ENCODE data around the gene RNU1-1. TPM values are rescaled to one million over a fixed set of nuclear protein-coding genes. Genes with fewer than 3 reads are reported as not detected.
"Not testable (repeated sequence)": the region's sequence is repeated elsewhere in the genome, so short reads cannot be mapped to it uniquely, and the experiment has no call there.

The RNU1-1 gene
- total RNA-seq, 1 donor from 2014 or later, result 1,438 TPM

- H3K27ac Mint-ChIP-seq (ENCODE audit: unreplicated experiment); H3K9me3 Mint-ChIP-seq (ENCODE audit: low read depth); H3K4me1 Mint-ChIP-seq (ENCODE audit: low read depth); H3K36me3 Mint-ChIP-seq (ENCODE audit: low read depth); H3K4me3 Mint-ChIP-seq (ENCODE audit: unreplicated experiment); DNase-seq (ENCODE audit: low spot score): not testable (repeated sequence)
- peaks cover 15% of the 10 kb centered on the region for H3K27me3 Mint-ChIP-seq (ENCODE audit: low read depth)
Measured at GRCh38 chr1:16536796-16537195, 22.7 kb upstream of the RNU1-1 start.

DNA sequence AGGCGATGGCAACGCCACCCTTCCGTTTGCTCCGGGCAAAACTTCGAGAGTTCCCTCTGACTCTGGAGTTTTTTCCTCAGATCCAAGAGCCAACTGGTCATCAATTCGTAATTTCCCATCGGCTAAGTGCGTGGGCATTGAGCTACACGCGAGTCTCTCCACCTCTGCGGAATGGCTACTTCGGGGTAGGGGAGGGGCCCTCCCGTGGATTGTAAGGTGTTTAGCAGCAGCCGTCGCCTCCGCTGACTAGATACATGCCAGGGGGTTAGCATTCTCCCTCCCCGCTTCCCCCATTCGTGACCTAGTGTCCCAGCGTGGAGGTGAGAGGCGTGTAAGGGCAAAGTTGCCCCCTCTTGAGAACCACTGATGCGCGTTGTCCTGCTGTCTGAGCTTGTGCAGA lies 21.8 kb upstream of the RNU1-1 start:
- peaks cover 14% of the 10 kb centered on the region for H3K27me3 Mint-ChIP-seq (ENCODE audit: low read depth)
- H3K4me1 Mint-ChIP-seq (ENCODE audit: low read depth); H3K4me3 Mint-ChIP-seq (ENCODE audit: unreplicated experiment); H3K9me3 Mint-ChIP-seq (ENCODE audit: low read depth); H3K36me3 Mint-ChIP-seq (ENCODE audit: low read depth); H3K27ac Mint-ChIP-seq (ENCODE audit: unreplicated experiment); DNase-seq (ENCODE audit: low spot score): not testable (repeated sequence)

DNA sequence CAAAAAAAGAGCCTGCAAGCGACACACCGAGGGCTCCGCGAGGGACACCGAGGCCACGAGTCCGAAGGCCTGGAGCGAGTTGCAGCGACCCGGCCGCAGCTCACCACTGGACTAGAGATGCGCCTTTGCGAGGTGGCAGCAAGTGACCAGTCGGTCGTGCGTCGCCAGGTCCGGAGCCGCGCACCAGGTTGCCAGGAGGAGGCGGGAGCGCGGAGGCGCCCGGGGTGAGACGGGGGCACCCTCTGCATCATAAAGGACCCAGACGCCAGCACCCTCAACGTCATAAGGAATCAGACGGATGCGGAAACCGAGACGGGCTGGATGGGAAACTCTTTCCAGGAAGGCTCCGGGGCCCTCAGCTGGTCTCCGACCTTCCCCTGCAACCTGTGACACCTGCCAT lies 21.4 kb upstream of the RNU1-1 start:
- H3K4me1 Mint-ChIP-seq (ENCODE audit: low read depth); H3K27ac Mint-ChIP-seq (ENCODE audit: unreplicated experiment); DNase-seq (ENCODE audit: low spot score); H3K9me3 Mint-ChIP-seq (ENCODE audit: low read depth); H3K36me3 Mint-ChIP-seq (ENCODE audit: low read depth): not testable (repeated sequence)
- peak overlapping the region; percentile 67 for H3K4me3 Mint-ChIP-seq (ENCODE audit: unreplicated experiment)
- TF ChIP-seq, protein P1, sequence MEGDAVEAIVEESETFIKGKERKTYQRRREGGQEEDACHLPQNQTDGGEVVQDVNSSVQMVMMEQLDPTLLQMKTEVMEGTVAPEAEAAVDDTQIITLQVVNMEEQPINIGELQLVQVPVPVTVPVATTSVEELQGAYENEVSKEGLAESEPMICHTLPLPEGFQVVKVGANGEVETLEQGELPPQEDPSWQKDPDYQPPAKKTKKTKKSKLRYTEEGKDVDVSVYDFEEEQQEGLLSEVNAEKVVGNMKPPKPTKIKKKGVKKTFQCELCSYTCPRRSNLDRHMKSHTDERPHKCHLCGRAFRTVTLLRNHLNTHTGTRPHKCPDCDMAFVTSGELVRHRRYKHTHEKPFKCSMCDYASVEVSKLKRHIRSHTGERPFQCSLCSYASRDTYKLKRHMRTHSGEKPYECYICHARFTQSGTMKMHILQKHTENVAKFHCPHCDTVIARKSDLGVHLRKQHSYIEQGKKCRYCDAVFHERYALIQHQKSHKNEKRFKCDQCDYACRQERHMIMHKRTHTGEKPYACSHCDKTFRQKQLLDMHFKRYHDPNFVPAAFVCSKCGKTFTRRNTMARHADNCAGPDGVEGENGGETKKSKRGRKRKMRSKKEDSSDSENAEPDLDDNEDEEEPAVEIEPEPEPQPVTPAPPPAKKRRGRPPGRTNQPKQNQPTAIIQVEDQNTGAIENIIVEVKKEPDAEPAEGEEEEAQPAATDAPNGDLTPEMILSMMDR (IDR thresholded peaks at IDR 0.05), result peak; percentile 10
- peaks cover 13% of the 10 kb centered on the region for H3K27me3 Mint-ChIP-seq (ENCODE audit: low read depth)

DNA sequence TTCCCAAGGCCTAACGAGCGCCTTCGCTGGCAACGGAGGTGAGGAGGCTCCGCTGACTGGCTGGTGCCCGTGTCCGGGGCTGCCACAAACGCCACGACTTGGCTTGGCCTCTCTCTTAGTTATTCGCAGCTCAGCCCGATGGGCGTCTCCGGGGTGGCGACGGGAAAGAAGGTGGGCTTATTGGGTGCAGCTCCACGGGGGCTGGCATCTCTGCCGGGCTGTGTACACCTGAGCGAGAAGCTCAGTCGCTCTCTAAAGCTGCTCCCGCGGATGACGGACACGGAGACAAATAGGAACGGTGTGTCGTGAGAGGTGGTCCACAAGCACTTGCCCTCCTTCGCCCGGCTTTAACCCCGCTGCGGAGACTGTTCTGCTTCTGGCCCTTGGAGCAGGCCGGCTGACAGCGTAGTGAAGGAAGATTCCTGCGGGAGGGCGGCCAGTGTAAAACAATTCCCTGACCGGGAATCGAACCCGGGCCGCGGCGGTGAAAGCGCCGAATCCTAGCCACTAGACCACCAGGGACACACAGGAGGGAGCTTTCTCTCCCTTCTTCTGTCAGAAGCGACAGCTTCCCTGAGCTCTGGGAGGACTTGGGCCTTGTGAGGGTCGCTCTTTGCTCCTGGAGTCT lies 20.9 kb upstream of the RNU1-1 start:
- Mint-ChIP-seq H3K27ac (ENCODE audit: unreplicated experiment) (peak overlapping the region; percentile 74), H3K4me3 (ENCODE audit: unreplicated experiment) (peak overlapping the region; percentile 67)
- not testable (repeated sequence) for H3K4me1 Mint-ChIP-seq (ENCODE audit: low read depth); H3K27me3 Mint-ChIP-seq (ENCODE audit: low read depth); H3K9me3 Mint-ChIP-seq (ENCODE audit: low read depth); H3K36me3 Mint-ChIP-seq (ENCODE audit: low read depth)
- peak; percentile 86 for DNase-seq (ENCODE audit: low spot score)

DNA sequence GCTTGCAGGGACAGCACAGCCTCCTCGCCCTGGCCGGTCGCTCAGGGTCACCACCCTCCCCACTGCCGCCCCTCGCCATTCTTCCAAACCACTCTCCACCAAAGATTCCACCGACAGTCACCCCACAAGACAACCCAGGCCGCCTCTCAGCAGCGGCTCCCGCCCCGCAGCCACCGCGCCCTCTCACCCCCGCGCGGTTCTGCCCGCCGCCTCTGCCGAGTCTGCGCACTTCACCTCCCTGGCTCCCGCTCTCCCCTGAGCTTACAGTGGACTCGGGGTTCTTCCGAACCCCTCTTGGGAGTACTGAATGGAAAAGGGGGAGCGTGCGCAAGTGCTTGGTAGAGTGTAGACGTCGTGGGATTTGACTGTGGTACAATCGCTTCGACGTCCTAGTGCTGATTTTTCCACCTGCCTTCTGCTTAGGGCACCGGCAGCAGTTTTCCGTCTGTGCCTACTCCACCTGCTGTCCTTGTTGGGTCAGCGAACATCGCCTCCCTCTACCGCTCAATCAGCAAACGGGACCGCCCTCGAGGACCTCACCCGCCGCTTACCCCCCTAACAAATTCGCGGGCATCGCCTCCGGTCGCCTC lies 20.2 kb upstream of the RNU1-1 start:
- H3K27me3 Mint-ChIP-seq (ENCODE audit: low read depth); H3K27ac Mint-ChIP-seq (ENCODE audit: unreplicated experiment); H3K36me3 Mint-ChIP-seq (ENCODE audit: low read depth); H3K4me1 Mint-ChIP-seq (ENCODE audit: low read depth); DNase-seq (ENCODE audit: low spot score); H3K9me3 Mint-ChIP-seq (ENCODE audit: low read depth): not testable (repeated sequence)
- H3K4me3 Mint-ChIP-seq (ENCODE audit: unreplicated experiment), result peak overlapping the region; percentile 67
- TF ChIP-seq, protein P1 (IDR thresholded peaks at IDR 0.05), result peak; percentile 14

DNA sequence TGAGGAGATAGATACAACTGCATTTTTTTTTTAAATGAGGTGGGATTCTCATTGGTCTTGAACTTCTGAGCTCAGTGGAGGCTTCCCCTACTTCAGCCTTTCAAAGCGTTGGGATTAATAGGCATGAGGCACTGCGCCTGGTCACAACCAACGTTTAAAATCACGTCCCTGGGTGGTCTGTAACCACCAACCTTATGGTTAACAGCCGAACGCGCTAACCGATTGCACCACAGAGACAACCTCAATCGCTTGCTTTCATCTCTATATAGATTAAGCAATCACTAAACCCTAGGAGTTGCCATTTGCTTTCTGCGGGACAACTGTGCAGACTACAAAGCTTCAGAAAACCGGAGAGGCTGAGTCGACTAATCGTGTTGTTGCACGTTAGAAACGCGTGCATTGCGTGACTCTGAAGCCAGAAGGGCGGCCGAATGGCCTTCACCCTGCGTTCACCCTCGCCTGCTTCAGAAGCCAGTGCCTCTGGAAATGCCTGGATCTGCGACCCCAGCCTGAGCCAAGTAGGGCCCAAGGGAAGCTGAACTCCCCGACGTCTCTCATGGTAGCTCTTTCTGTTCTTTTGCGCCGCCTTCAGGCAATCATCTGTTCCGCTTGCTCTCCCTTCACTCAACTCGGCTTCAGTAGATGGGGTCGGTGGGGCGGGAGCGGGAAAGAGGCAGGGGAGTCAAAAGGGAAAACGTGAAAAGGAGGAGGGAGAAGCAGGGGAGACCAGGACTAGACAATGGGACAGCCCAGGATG lies 18.3 kb upstream of the RNU1-1 start:
- not testable (repeated sequence) for H3K9me3 Mint-ChIP-seq (ENCODE audit: low read depth); H3K4me3 Mint-ChIP-seq (ENCODE audit: unreplicated experiment); H3K27ac Mint-ChIP-seq (ENCODE audit: unreplicated experiment); H3K4me1 Mint-ChIP-seq (ENCODE audit: low read depth); DNase-seq (ENCODE audit: low spot score); H3K36me3 Mint-ChIP-seq (ENCODE audit: low read depth)
- TF ChIP-seq, protein P1 (IDR thresholded peaks at IDR 0.05), result peak; percentile 41
- peaks cover 12% of the 10 kb centered on the region for H3K27me3 Mint-ChIP-seq (ENCODE audit: low read depth)

GRCh38 chr1:16528338-16528737 lies 14.3 kb upstream of the RNU1-1 start:
- not testable (repeated sequence) for H3K9me3 Mint-ChIP-seq (ENCODE audit: low read depth); H3K4me1 Mint-ChIP-seq (ENCODE audit: low read depth); DNase-seq (ENCODE audit: low spot score); H3K4me3 Mint-ChIP-seq (ENCODE audit: unreplicated experiment); H3K27ac Mint-ChIP-seq (ENCODE audit: unreplicated experiment); H3K36me3 Mint-ChIP-seq (ENCODE audit: low read depth)
- H3K27me3 Mint-ChIP-seq (ENCODE audit: low read depth), result peaks cover 17% of the 10 kb centered on the region

GRCh38 chr1:16525769-16526168 lies 11.7 kb upstream of the RNU1-1 start:
- DNase-seq (ENCODE audit: low spot score); H3K27ac Mint-ChIP-seq (ENCODE audit: unreplicated experiment); H3K4me1 Mint-ChIP-seq (ENCODE audit: low read depth); H3K4me3 Mint-ChIP-seq (ENCODE audit: unreplicated experiment); H3K9me3 Mint-ChIP-seq (ENCODE audit: low read depth); H3K36me3 Mint-ChIP-seq (ENCODE audit: low read depth): not testable (repeated sequence)
- peaks cover 19% of the 10 kb centered on the region for H3K27me3 Mint-ChIP-seq (ENCODE audit: low read depth)

DNA sequence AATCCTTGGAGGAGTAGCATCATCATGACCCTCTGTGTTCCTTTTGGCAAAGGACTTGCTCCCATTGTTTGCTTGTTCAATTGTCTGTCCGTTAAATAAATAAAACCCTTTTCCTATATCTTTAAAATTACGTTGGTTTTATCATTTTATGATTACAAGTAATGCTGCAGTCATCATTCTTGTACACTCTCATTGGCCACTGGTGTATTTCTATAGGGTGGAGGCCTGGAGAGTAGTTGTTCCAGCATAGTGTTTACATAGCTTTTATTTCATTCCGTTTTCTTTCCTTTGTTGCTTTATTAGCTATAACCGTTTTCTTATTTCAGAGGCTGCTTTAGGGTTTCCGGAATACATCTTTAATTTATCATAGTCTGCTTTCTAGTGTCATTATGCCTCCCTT lies 7.6 kb upstream of the RNU1-1 start:
- not testable (repeated sequence) for H3K27ac Mint-ChIP-seq (ENCODE audit: unreplicated experiment); H3K36me3 Mint-ChIP-seq (ENCODE audit: low read depth); H3K4me1 Mint-ChIP-seq (ENCODE audit: low read depth); DNase-seq (ENCODE audit: low spot score); H3K9me3 Mint-ChIP-seq (ENCODE audit: low read depth); H3K4me3 Mint-ChIP-seq (ENCODE audit: unreplicated experiment)
- H3K27me3 Mint-ChIP-seq (ENCODE audit: low read depth), result peaks cover 39% of the 10 kb centered on the region
